CD4-positive, alpha-beta T cell treated with Interleukin-17A for 1 hour (primary cell): Measurements from ENCODE around the gene QPRT.
A peak's percentile ranks its signal among the peaks of the same experiment; 100 is the strongest.
"Not testable (repeated sequence)": the region's sequence is repeated elsewhere in the genome, so short reads cannot be mapped to it uniquely, and the experiment has no call there.

ENCODE experiments used
- DNase-seq: peaks from one replicate; pipeline ENCODE4 v3.0.0-alpha.2; 2020

Gene QPRT

DNA sequence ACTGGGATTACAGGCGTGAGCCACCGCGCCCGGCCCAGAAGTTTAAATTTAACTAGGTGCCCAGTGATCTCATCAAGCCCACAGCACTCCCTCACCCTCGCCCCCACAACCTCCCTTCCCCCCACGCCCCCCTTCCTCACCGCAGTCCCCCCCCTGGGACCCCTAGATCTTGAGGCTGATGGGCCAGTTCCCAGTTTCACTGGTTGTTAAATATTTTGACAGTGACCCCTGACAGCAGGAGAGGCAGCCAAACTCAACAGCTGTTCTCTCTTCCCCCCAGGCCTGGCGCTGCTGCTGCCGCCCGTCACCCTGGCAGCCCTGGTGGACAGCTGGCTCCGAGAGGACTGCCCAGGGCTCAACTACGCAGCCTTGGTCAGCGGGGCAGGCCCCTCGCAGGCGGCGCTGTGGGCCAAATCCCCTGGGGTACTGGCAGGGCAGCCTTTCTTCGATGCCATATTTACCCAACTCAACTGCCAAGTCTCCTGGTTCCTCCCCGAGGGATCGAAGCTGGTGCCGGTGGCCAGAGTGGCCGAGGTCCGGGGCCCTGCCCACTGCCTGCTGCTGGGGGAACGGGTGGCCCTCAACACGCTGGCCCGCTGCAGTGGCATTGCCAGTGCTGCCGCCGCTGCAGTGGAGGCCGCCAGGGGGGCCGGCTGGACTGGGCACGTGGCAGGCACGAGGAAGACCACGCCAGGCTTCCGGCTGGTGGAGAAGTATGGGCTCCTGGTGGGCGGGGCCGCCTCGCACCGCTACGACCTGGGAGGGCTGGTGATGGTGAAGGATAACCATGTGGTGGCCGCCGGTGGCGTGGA, 15.6 kb downstream of the QPRT start:
- no peak for DNase-seq

DNA sequence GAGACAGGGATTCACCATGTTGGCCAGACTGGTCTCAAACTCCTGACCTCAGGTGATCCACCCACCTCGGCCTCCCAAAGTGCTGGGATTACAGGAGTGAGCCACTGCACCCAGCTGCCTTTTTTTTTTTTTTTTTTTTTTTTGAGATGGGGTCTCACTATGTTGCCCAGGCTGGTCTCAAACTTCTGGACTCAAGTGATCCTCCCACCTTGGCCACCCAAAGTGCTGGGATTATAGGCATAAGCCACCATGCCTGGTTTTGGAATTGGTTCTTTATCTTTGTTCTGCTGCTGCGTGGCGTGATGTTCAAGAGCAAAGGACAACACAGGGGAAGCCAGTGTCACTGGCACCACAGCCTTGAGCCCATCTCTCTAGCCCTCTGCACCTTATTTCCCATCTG, 16.7 kb downstream of the QPRT start:
- not testable (repeated sequence) for DNase-seq

DNA sequence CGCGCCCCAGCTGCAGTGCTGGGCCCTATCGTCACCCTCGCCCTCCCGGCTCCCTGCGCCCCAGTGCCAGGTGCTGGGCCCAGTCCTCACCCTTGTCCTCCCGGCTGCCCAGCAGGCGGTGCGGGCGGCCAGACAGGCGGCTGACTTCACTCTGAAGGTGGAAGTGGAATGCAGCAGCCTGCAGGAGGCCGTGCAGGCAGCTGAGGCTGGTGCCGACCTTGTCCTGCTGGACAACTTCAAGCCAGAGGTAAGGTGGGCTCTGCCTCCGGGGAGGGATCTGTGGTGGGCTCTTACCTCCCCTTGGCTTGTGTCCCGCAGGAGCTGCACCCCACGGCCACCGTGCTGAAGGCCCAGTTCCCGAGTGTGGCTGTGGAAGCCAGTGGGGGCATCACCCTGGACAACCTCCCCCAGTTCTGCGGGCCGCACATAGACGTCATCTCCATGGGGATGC, 17.9 kb downstream of the QPRT start:
- no peak for DNase-seq

DNA sequence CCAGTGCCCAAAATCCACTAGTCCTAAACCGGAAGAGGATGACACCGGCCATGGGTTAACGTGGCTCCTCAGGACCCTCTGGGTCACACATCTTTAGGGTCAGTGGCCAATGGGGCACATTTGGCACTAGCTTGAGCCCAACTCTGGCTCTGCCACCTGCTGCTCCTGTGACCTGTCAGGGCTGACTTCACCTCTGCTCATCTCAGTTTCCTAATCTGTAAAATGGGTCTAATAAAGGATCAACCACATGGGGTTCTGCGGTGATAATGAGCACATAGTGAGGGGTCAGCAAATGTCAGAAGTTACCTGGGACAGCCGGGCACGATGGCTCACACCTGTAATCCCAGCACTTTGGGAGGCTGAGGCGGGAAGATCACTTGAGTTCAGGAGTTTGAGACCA, 18.4 kb downstream of the QPRT start:
- DNase-seq = no peak

DNA sequence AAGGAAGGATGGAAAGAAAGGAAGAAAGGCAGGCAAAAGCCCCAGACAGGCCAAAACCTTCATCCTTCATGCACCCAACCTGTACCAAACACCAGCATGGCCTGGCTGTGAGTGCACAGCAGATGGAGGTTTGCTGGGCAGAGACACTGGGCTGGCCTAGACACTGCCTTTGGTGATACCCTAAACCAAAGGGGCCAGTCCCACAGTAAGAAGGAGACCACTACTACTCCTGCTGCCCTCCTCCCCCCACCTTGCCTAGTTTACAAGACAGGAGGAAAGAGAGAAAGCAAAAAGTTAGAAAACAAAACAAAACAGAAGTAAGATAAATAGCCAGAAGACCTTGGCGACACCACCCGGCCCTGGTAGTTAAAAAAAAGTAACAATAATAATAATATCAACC, 19.1 kb downstream of the QPRT start:
- no peak for DNase-seq

DNA sequence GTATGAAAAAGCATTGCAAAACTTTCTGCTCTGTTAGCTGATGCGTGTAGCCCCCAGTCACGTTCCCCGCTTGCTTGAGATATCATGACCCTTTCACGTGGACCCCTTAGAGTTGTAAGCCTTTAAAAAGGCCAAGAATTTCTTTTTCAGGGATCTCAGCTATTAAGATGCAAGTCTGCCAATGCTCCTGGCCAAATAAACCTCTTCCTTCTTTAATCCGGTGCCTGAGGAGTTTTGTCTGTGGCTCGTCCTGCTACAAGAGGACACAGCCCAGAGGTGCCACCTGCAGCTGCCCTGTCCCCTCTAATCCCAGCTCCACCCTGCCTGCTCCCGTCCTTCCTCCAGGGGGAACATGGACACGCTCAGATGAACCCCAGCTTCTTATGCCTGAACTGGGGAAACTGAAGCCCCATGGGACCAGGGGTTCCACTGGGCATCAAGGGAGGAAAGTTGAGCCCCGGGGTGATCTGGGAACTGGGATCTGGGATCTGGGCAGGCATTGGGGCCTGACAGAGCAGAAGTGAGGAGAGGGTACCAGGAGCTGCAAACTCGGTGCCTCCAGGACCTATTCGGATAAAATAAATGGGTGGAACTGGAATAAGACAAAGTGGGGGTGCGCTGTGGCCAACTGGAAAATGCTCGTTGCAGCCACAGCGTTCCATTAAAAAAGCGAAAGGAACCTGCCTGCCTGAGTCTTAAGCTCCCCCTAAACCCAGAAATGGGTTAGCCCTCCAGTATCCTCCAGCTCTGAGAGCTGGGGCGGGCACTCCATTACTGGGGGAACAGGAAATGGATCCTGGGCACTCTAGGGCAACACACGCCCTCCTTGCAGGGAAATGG, 19.7 kb downstream of the QPRT start:
- no peak for DNase-seq

DNA sequence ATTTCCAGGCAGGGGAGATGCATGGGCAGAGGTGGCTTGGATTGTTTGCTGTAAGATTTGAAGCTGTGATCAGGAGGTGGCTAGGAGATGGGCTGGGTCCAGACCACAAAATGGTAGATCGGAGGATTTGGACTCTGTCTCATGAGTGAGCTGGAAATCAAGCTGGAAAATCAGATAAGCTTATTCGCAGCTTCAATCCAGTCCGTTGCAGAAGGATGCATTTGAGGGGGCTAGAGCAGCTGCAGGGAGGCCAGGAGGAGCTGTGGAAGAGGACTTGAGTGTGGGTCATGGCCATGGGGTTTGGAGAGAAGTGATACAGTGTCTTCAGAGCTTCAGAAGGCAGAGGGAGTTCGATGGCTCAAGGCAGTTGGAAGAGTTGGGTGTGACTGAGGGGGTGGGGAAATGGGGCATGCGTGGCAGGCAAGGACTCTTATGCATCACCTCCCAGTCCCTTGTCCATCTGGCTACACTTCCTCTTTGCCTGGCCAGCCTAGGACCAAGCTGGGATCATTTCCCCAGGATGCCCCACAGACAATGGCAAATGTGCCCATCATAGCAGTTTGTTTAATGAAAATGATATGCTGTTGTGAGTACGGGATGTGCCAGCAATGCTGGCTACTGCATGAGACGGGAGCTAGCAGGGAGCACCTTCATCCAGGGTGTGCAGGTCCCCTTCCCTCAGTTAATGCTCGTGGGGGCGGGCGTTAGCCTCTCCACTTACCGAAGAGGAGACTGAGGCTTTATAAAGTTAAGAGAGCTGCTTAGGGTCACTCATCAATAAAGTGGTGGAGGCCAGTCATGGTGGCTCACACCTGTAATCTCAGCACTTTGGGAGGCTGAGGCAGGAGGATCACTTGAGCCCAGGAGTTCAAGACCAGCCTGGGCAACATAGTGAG, 20.6 kb downstream of the QPRT start:
- no peak for DNase-seq

DNA sequence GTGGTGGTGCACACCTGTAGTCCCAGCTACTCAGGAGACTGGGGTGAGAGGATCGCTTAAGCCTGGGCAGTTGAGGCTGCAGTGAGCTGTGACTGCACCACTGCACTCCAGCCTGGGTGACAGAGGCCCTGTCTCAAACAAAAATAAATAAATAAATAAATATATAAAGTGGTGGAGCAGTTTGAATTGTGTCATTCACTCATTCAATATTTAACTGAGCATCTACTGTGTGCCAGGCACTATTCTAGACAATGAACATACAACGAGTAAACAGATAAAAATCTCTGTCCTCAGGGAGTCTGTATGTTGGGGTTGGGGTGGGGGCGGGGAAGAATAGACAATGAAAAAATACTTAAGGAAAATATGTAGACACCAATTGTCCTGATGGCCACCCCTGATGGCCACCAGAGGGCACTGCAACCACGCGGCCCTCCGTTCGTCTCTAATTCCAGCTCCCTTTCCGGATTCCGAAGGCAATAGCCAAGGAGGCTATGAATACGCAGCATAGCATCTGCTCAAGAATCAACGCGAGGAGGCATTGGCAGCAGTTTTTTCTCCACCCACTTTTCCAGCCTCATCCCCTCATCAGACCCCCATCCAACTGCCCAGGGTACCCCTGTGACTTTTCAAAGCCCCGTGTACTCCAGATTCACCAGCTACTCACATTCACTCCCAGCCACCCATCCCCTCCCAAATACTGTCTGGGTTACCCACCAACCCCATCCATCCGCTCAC, 21.4 kb downstream of the QPRT start:
- peak; percentile 83 for DNase-seq

DNA sequence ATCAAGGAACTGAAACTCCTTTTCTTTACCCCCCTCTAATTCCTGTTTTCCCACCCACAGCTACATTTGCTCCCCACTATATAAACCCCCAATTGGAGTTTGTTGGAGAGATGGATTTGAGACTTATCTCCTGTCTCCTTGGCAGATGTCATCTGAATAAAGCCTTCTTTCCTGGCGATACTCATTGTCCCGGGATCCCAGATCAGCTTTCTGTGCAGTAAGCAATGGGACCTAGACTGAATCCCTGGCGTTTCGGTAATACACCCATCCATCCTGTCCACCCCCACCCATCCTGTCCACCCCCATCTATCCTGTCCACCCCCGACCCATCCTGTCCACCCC, 22.2 kb downstream of the QPRT start:
- DNase-seq = no peak

DNA sequence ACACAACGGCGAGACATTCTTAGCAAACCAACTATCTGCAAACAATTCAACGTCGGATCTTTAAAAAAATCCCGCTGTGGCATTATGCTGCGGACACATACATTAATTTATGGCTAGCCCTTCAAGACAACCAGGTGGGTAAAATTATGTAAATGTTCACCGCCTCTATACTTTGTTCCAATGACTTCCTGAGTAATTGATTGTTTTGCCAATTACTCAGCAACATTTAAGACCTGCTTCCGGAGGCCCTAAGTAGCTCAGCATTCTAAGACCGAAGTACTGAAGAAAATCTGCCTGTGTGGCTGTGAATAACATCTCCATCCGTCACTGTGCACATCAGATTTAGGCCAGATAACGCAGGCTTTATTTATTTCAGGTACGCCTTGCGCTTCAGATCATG, 23.3 kb downstream of the QPRT start:
- DNase-seq = peak; percentile 78

DNA sequence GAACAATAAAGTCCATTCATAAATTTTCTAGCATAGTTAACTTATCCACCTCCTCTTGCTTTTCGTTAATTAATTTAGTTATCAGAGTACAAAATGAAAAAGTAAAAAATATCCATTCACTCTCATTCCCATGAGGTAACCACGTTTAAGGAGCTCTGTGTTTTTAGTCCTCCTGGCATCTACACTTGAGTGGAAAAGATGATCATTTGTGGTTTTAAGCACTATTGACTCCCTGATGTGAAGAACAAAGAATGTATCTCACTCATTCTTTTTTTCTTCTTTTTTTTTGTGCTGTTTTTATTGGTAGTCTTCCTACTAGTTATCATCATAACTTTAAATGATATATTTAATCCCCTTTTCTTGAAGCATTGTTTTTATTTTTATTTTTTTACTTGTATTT, 26.1 kb downstream of the QPRT start:
- no peak for DNase-seq

DNA sequence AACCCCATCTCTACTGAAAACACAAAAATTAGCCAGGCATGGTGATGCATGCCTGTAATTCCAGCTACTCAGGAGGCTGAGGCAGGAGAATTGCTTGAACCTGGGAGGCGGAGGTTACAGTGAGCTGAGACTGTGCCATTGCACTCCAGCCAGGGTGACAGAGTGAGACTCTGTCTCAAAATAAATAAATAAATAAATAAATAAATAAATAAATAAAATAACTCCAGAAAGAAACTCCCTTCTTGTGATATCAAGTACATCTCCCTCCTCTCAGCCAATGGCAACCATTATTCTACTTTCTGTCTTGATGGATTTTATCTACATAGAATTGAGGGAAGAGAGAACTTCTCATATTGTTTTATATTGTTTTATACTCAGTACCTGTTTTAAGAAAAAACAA, 28.2 kb downstream of the QPRT start:
- DNase-seq = not testable (repeated sequence)

DNA sequence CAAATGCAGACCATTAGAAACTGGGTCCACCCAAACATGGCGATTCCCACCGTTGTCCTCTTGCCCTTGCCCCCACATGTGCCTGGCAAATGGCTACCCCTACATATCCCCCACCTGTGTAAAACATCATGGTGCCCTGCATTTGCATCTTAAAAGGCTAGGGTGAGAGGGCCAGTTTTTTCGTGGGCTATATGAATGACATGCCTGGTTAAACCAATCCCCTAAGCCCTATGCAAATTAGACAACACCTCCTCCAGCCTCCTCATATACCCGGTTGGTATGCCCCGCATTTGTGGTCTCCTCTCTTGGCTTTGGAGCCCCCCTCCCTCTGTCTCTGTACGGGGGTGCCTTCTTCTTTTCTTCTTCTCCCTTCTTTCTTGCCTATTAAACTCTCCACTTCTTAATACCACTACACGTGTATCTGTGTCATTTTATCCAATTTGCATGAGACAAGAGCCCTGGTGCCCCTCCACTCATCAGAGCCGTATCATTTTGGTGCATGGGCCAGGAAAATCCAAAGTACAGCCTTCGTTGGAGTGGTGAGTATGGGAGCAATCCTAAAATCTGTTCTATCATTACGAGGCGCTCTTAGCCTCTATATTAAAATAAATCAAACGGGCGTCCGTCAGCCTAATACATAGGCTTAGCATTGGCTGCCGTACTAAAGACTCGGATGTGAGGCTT, 30.1 kb downstream of the QPRT start:
- DNase-seq = no peak

DNA sequence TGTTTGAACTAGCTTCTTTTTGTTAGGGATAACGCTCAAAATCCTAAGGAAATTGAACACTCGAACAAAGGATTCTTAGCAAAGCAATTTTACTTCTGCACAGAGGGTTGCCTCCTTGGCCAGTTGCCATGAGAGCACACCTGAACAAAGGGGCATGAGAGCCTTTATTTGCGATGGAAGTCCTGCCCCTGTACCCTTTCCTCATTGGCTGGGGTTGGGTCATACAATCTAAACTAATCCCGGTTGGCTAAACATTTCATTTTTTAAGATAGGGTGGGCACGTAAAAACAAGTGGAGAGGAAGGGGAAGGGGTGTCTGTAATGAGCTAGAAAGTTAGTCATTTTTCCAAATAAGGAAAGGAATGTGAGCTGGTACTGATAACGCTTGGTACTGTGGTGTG, 30.7 kb downstream of the QPRT start:
- not testable (repeated sequence) for DNase-seq

DNA sequence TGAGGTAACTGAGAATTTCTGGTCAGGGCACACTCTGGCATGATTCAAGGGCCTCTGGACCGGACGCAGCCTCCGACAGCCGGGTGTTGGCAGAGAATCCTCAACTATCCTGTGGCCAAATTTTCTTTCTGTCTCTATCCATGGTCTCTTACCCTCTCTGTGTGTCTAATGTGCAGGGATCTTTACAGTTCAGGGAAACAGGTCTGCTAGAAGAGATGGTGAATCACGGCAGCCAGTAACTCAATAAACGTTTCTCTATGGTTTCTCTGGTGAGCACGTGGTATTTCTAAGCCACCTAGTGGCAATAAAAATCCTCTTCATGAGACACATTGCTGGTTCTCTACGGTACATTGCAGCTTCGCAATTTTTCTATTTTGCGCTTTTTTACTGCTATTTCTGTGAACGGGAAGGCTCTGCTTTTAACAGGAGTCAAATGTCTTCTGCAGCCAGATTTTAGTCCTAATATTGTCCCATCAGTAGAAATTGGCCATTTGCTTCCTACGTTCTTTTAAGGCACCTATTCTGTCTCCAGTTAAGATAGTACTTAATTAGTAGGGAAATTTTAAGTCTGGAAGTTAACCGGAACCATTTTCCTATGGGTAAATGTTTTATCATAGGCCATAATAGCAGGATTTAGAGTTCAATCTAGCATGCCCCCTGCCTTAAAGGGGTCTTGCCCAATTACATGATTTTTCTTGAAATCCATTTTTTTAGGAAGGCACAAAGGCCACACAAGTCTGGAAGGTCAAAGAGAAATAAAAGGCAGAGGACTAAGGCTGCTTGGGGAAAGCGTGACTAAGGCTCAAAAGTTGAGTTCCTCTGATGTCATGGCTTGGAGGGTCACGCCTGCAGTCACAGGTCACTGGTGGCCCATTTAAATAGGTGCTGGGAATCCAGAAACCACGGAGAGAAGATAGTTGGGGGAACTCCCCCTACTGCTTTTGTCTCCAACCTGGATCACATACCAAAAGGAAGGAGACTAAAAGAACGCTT, 31.5 kb downstream of the QPRT start:
- DNase-seq = peak; percentile 81

DNA sequence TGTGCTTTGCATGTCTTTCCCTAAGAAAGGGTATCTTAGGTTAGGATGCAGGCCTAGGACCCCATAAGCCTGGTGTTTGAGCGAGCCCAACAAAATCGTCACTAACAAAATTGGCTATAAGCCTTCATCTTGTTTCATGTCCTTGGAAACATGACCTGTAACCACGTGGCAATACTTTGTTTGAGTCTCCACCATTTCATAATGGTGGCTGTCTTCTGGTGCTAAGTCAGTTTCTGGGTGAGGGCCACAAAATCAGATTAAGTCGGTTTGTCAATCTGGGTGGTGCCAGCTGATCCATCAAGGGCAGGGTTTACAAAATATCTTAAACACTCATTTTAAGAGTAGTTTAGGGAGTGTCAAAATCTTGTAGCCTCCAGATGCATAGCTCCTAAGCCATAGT, 33.8 kb downstream of the QPRT start:
- DNase-seq = no peak

DNA sequence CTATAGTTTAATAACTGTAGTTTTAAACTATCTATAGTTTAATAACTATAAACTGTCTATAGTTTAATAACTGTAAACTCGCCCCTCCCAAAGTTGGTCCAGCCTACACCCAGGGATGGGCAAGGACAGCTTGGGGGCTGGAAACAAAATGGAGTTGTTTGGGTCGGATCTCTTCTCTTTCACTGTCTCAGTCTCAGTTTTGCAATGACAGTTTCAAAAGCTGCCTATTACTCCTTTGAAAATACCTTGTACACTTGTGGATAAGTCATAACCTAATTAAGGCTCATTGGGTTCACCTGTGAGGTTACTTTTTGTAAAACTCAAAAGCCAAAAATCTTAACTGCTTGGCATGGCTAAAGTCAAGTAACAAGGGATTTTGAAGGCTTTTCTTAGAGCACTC, 35.4 kb downstream of the QPRT start:
- no peak for DNase-seq

DNA sequence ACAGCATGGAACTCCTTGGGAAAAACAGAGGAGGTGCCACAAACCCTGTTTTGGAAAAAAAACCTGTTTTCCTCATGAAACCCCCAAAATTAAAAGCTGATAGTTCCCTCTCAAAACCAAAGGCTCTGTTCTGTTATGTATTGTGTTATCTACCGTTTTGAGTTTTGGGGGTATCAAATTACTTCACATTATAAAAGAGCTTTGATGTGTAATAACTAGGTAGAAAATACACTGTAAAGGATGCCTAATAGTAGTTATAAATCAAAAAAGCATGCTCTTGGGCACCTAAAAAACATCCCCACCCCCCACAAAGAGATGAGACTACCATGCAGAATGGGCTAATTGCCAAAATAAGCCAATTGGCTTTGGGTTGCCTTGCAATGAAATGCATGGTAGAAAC, 36.0 kb downstream of the QPRT start:
- no peak for DNase-seq

DNA sequence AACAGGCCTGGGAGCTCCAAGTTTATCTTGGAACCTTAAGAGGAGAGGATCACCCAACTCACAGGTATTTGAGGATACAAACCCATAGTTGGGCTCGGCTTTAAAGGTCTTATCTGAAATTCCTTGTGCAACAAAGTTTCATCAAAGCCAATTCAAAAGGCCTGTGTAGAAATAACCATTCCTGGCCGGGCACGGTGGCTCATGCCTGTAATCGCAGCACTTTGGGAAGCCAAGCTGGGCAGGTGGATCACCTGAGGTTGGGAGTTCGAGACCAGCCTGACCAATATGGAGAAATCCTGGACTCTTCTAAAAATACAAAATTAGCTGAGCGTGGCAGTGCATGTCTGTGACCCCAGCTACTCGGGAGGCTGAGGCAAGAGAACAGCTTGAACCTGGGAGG, 38.1 kb downstream of the QPRT start:
- no peak for DNase-seq

DNA sequence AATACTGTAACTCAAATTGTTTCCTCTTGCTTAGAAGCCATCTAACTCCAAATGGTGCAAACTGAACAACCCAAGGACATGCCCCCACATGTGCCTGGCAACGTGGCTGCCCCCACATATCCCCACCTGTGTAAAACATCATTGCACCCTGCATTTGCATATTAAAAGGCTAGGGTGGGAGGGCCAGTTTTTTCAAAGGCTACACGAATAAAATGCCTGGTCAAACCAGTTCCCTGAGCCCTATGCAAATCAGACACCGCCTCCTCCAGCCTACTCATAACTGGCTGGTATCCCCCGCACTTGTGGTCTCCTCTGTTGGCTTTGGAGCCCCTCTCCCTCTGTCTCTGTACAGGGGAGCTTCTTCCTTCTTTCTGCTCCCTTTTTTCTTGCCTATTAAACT, 40.1 kb downstream of the QPRT start:
- no peak for DNase-seq

DNA sequence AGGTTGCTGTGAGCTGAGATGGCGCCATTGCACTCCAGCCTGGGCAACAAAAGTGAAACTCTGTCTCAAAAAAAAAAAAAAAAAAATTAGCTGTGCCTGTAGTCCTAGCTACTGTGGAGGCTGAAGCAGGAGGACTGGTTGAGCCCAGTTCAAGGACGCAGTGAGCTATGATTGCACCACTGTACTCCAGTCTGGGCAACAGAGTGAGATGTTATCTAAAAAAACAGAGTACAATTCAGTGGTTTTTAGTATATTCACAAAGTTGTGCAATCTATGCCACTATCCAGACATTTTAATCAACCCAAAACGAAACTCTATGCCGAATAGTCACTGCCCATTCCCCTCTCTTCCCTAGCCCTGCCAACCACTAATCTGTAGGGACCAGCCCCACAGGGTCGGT, 41.7 kb downstream of the QPRT start:
- DNase-seq = no peak
